Measurements from ENCODE around the gene TNNI3K.

Gene TNNI3K

GRCh38 chr1:74583397-74583796, 348.2 kb downstream of the TNNI3K start:
- no peak for DNase-seq

- DNase-seq: no peak
Measured at GRCh38 chr1:74584185-74584584, 349.0 kb downstream of the TNNI3K start.

- no peak for DNase-seq
Measured at GRCh38 chr1:74586253-74586897, 351.2 kb downstream of the TNNI3K start.

GRCh38 chr1:74587888-74588287, 352.7 kb downstream of the TNNI3K start:
- DNase-seq: no peak

GRCh38 chr1:74590288-74590687, 355.1 kb downstream of the TNNI3K start:
- no peak for DNase-seq

- DNase-seq: no peak
Measured at GRCh38 chr1:74591949-74592348, 356.8 kb downstream of the TNNI3K start.

- DNase-seq: no peak
Measured at GRCh38 chr1:74592580-74593355, 357.6 kb downstream of the TNNI3K start.

All from NCI-H774 (cell line).